ENCODE data around the gene GUCY2F.

GRCh38 chrX:109487640-109488039, 5.8 kb upstream of the GUCY2F start:
- TF ChIP-seq POLR2A (IDR thresholded peaks at IDR 0.05; ENCODE audit: extremely low read depth, insufficient read length): no peak
- TF ChIP-seq CTCF (IDR thresholded peaks at IDR 0.05; ENCODE audit: low read depth, low read length): no peak
- no peak for TF ChIP-seq MAX (IDR thresholded peaks at IDR 0.05; ENCODE audit: low read depth, low read length)
- no peak for TF ChIP-seq MYC (IDR thresholded peaks at IDR 0.05; ENCODE audit: low read depth, low read length)

Measured in NB4 (cell line).